Sigmoid colon (tissue), 3 donors: ENCODE data around the gene ELAVL3.

Source experiments
- CTCF ChIP-seq, 4 experiments: fragments of 450-650 bp in 3 of 4; fragments of 200-600 bp in 1 of 4; IDR thresholded peaks; one replicate each; pipeline ENCODE4 v1.5.1; 2016 to 2019; ENCODE audit warnings: antibody characterized with exemption in 4 of 4, mild to moderate bottlenecking in 3 of 4, moderate library complexity in 2 of 4
- POLR2A ChIP-seq, 2 donors: fragments of 450-650 bp; IDR thresholded peaks; one replicate each; pipeline ENCODE4 v1.6.1; 2016; ENCODE audit warnings: antibody characterized with exemption in 2 of 2, mild to moderate bottlenecking in 2 of 2, moderate library complexity in 2 of 2

- no peak for TF ChIP-seq CTCF (IDR thresholded peaks at IDR 0.05)
- TF ChIP-seq POLR2A (IDR thresholded peaks at IDR 0.05), result no peak
Observed at GRCh38 chr19:11499890-11500420, 19.1 kb upstream of the ELAVL3 start.
